Activated CD8-positive, alpha-beta memory T cell treated with anti-CD3 and anti-CD28 coated beads, Interleukin-2, amount 50 U/mL, for 24 hours (primary cell): ENCODE results near the gene EGFLAM.
"Not testable (repeated sequence)": the region's sequence is repeated elsewhere in the genome, so short reads cannot be mapped to it uniquely, and the experiment has no call there.

Experiments
- DNase-seq: peaks from one replicate; pipeline ENCODE4 v3.0.0-alpha.2; 2020; ENCODE audit errors: extremely low read depth

EGFLAM gene

GRCh38 chr5:38375423-38375822 lies 117.1 kb downstream of the EGFLAM start:
- no peak for DNase-seq

GRCh38 chr5:38376404-38376803 lies 118.0 kb downstream of the EGFLAM start:
- DNase-seq: no peak

- no peak for DNase-seq
Observed at GRCh38 chr5:38378579-38378978, 120.2 kb downstream of the EGFLAM start.

GRCh38 chr5:38379350-38379937 lies 121.1 kb downstream of the EGFLAM start:
- DNase-seq: no peak

- no peak for DNase-seq
Observed at GRCh38 chr5:38380537-38380936, 122.2 kb downstream of the EGFLAM start.

GRCh38 chr5:38381361-38381760 lies 123.0 kb downstream of the EGFLAM start:
- DNase-seq: no peak

GRCh38 chr5:38382898-38383297 lies 124.5 kb downstream of the EGFLAM start:
- peak; percentile 2 for DNase-seq

GRCh38 chr5:38383701-38384100 lies 125.3 kb downstream of the EGFLAM start:
- no peak for DNase-seq

- no peak for DNase-seq
Observed at GRCh38 chr5:38384396-38384795, 126.0 kb downstream of the EGFLAM start.

GRCh38 chr5:38387161-38387560 lies 128.8 kb downstream of the EGFLAM start:
- DNase-seq: no peak

- DNase-seq: no peak
Observed at GRCh38 chr5:38393636-38394035, 135.3 kb downstream of the EGFLAM start.

- no peak for DNase-seq
Observed at GRCh38 chr5:38396766-38397165, 138.4 kb downstream of the EGFLAM start.

- no peak for DNase-seq
Observed at GRCh38 chr5:38400365-38400764, 142.0 kb downstream of the EGFLAM start.

- DNase-seq: no peak
Observed at GRCh38 chr5:38401145-38401544, 142.8 kb downstream of the EGFLAM start.

- DNase-seq: no peak
Observed at GRCh38 chr5:38403406-38403805, 145.0 kb downstream of the EGFLAM start.

- no peak for DNase-seq
Observed at GRCh38 chr5:38403877-38404635, 145.7 kb downstream of the EGFLAM start.

GRCh38 chr5:38404667-38405276 lies 146.4 kb downstream of the EGFLAM start:
- DNase-seq: no peak

- DNase-seq: no peak
Observed at GRCh38 chr5:38408446-38409198, 150.3 kb downstream of the EGFLAM start.

- DNase-seq: no peak
Observed at GRCh38 chr5:38410304-38410990, 152.1 kb downstream of the EGFLAM start.

- no peak for DNase-seq
Observed at GRCh38 chr5:38413696-38414095, 155.3 kb downstream of the EGFLAM start.

- no peak for DNase-seq
Observed at GRCh38 chr5:38414348-38414747, 156.0 kb downstream of the EGFLAM start.

GRCh38 chr5:38415772-38416171 lies 157.4 kb downstream of the EGFLAM start:
- DNase-seq: not testable (repeated sequence)
